HEK293T (cell line): ENCODE measurements around the gene EXOC6.

Source experiments
- BHLHE40 ChIP-seq: fragments of 450-650 bp; IDR thresholded peaks from 2 replicates; pipeline ENCODE4 v1.6.1; 2016; ENCODE audit warnings: mild to moderate bottlenecking, moderate library complexity, borderline replicate concordance
- ELF4 ChIP-seq: fragments of 450-650 bp; IDR thresholded peaks from 2 replicates; pipeline ENCODE4 v1.6.1; 2017; ENCODE audit warnings: antibody characterized with exemption

GRCh38 chr10:92834331-92834730 is 14.0 kb upstream of the EXOC6 start:
- TF ChIP-seq BHLHE40: no peak
- TF ChIP-seq ELF4: no peak
